AG09309 (cell line): Measurements from ENCODE around the gene AHNAK.

Experiments
- DNase-seq: peaks from one replicate; pipeline ENCODE4 v3.0.0-alpha.2; 2010; ENCODE audit warnings: low read depth
- H3K4me3 ChIP-seq: 2 replicates; pipeline ENCODE4 v1.5.1; 2011; ENCODE audit warnings: mild to moderate bottlenecking, low read depth, low read length, moderate library complexity; ENCODE audit not compliant: control insufficient read depth
- CTCF ChIP-seq: IDR thresholded peaks from 2 replicates; pipeline ENCODE4 v1.5.1; 2011; ENCODE audit warnings: mild to moderate bottlenecking, low read depth, low read length, inconsistent platforms; ENCODE audit not compliant: insufficient read depth, control insufficient read depth; ENCODE audit errors: missing control alignments

AHNAK gene

GRCh38 chr11:62577046-62577714, 30.6 kb upstream of the AHNAK start:
- no peak overlapping the region for H3K4me3 ChIP-seq
- no peak for DNase-seq
- no peak for TF ChIP-seq CTCF

DNA sequence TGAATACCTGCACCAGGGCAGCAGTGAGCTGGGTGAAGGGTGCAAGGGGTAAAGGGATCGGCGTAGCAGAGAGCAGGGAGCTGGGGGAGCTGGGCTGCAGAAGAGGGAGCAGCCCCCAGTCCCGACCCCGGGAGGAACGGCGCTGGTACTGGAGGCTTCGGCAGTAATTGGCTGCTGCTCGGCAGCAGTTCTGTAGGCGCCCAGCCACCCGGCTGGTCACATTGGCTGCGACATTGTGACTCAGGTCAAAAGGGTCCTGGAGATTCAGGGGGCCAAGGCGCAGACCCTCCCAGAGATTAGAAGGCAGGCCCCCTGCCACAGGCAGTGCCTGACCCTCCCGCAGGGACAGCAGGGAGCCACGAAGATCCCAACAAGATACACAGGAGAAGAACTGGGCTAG, 29.2 kb upstream of the AHNAK start:
- peak overlapping the region; percentile 74 for H3K4me3 ChIP-seq

DNA sequence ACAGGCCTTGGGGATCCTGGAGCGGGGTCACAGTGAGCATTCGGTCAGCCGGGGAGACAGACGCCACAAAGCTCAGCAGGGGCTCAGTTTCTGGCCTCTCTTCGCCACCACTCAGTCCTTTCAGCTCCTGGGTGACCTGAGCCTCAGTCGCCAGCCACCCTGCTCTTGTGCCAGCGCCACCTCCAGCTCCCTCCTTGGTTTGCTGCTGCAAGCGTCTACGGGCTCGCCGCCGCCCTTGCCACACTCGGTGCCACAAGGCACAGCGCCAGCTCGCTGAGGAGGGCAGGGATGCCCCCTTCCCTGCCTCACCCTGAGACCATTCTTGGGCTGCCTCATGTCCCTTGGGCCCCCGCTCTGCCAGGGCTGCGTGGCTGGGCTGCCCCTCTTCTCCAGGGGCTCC, 28.6 kb upstream of the AHNAK start:
- peak overlapping the region; percentile 74 for H3K4me3 ChIP-seq
- TF ChIP-seq CTCF: no peak
- no peak for DNase-seq

More for the DNA sequence above, 29.2 kb upstream of the AHNAK start:
- DNase-seq: no peak
- no peak for TF ChIP-seq CTCF

DNA sequence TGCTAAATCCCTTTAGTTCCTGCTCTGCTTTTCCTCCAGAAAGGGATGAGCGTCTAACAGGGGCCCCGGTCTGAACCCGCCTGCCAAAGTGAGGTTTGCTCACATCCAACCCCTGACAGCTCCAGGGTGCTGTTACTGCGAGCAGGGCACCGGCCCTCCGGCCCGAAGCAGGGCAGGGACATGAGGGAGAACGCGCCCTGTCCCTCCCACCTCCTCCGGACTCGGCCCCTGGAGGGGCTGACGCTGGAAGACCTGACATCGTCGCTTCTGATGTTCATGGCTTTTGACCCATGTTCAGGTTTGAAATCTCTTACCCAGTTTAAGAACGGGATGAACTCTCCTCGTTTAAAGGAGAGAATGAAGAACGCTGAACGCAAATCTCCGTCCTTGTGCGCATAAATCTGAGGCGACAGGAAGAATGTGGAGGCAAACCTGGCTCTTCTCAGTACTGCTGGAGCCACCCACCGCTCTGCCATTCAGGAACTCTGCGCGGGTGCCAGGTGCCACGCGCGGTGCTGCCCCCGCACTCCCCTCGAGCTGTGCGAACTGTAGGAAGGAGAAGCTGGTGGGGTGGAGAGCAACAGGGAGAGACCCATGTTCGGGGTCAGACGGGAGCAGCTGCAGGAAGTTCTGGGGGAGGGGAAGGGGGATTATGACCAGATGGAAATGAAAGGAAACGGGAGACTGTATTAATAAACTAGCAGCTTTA, 27.9 kb upstream of the AHNAK start:
- no peak for TF ChIP-seq CTCF
- H3K4me3 ChIP-seq: peak overlapping the region; percentile 74
- no peak for DNase-seq

GRCh38 chr11:62573592-62574362, 27.2 kb upstream of the AHNAK start, which contains the start of gene EEF1G:
TSS of gene EEF1G (minus strand) at chr11:62573891. CDS start at chr11:62573842, 49 bp downstream.
- DNase-seq: peak; percentile 100
- H3K4me3 ChIP-seq: peak within 1 kb of the TSS; percentile 92
- no peak for TF ChIP-seq CTCF

DNA sequence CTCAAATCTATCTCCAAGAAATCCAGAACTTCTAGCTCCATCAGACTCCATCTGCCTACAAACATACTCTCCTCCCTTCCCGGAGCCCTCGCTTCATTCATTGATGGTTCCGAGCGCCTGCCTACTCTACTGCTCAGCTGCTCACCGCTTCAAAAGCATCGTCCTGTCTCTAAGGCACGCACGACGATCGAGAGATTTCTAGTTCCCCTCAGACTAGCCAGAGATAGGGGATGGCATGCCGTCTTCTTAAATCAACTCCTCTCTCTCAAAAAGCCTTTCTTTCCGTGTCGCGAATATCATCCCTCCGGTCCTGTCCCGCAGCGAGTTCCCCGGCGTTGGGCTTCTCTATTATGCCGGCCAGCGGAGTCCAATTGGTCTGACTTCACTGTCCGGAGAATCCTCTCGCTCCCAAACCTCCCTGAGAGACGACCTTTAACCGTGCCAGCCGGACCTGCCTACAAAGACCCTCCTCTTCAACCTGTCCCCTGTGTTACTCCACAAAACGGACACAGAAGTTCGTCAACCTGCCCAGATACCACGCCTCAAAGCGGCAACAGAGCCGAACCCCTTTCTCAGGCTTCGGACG, 26.5 kb upstream of the AHNAK start:
- no peak for DNase-seq
- TF ChIP-seq CTCF: no peak

More for the DNA sequence above, 26.5 kb upstream of the AHNAK start:
- peak overlapping the region; percentile 92 for H3K4me3 ChIP-seq
